ENCODE measurements around the gene GH1. TPM values are rescaled to one million over a fixed set of nuclear protein-coding genes. Genes with fewer than 3 reads are reported as not detected.
"Not testable (repeated sequence)": the region's sequence is repeated elsewhere in the genome, so short reads cannot be mapped to it uniquely, and the experiment has no call there.

The GH1 gene
- total and polyA plus RNA-seq, 2 donors (not counting 1 experiment from before 2014, with no cell fraction given), result 1.7 to 2.3 TPM

DNA sequence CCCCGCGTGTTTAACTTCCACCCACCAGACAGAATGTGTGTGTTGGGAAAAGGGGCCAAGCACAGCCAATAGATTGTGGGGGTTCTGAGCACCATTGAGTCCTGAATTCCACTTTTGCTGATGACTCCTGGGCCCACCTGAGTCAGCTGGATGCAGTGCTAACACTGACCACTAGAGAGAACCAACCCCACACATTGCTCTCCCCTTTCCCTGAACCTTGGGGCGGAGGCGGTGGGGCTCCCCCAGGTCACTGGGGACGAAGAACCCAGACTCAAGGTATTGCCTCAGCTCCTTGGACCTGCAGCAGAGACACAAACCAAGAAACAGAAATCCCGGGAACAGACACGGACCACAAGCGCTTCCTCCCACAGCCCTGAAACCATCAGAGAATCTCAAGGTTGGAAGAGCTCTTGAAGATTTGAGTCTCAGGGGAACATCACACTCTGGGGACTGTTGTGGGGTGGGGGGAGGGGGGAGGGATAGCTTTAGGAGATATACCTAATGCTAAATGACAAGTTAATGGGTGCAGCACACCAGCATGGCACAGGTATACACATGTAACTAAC is 44.5 kb downstream of the GH1 start:
- H3K9me3 ChIP-seq (ENCODE audit: control extremely low read depth in 1 of 3, control insufficient read depth in 2 of 3, insufficient read depth in 1 of 3, low read length in 2 of 3); CTCF ChIA-PET: not testable (repeated sequence)

DNA sequence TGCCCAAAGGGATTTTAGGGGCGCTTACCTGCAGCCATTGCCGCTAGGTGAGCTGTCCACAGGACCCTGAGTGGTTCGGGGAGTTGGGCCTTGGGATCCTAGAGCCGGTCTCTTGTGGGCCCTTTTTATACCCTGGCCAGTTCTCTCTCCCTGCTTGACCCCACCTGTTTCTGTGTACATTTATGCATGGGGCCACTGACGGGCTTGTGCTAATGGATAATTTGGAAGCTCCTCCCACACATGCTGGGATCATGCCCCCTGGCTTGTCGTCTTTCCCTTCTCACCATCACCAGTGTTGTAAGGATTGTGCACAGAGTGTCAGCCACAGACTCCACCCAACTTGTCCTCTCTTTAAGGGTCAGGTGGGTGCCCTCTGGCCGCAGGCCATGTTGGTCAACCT is 45.1 kb downstream of the GH1 start, which contains the start of gene CSH2:
CSH2 (minus strand) TSS at position 101 of the 400 bp plus-strand sequence; CDS start at position 38, 63 bp downstream.
- H3K9me3 ChIP-seq (ENCODE audit: control extremely low read depth in 1 of 3, control insufficient read depth in 2 of 3, insufficient read depth in 1 of 3, low read length in 2 of 3); H3K27ac Mint-ChIP-seq; H3K79me2 ChIP-seq (ENCODE audit: control insufficient read depth, insufficient read depth, low read length); H3K9me3 Mint-ChIP-seq (ENCODE audit: insufficient read depth); H3K4me1 Mint-ChIP-seq; H4K20me1 ChIP-seq (ENCODE audit: control insufficient read depth, insufficient read depth, low read length, poor library complexity, severe bottlenecking); H3K4me3 ChIP-seq (ENCODE audit: control extremely low read depth in 1 of 5, extremely low read depth in 1 of 5, insufficient read depth in 1 of 5, low read depth in 2 of 5, low read length in 4 of 5); POLR2A ChIA-PET; H3K4me3 Mint-ChIP-seq; H2AFZ ChIP-seq (ENCODE audit: insufficient read depth, low read depth, low read length, poor library complexity, severe bottlenecking); ATAC-seq (ENCODE audit: low read depth); intact Hi-C loops (cut with micrococcal nuclease); H3K27me3 Mint-ChIP-seq; H3K4me1 ChIP-seq (ENCODE audit: control insufficient read depth in 2 of 2, insufficient read depth in 2 of 2, low read length in 2 of 2); CTCF ChIA-PET; DNase-seq; H3K27me3 ChIP-seq (replicated peaks in 1 of 4; ENCODE audit: control extremely low read depth in 1 of 4, control insufficient read depth in 3 of 4, insufficient read depth in 4 of 4, low read length in 3 of 4); H3K9ac ChIP-seq (ENCODE audit: low read length); H3K4me2 ChIP-seq (replicated peaks; ENCODE audit: low read depth, low read length, poor library complexity, severe bottlenecking); H3K27ac ChIP-seq (ENCODE audit: low read length in 2 of 2); H3K36me3 ChIP-seq (replicated peaks in 1 of 2; ENCODE audit: control extremely low read depth in 1 of 2, control insufficient read depth in 1 of 2, extremely low read depth in 1 of 2, insufficient read depth in 2 of 2, low read length in 1 of 2): not testable (repeated sequence)
- WGBS (ENCODE audit: insufficient coverage), result no CpG with 5 or more reads among the region's 7 CpGs

More for the DNA sequence above, 44.5 kb downstream of the GH1 start:
- H3K27me3 ChIP-seq (replicated peaks in 1 of 4; ENCODE audit: control extremely low read depth in 1 of 4, control insufficient read depth in 3 of 4, insufficient read depth in 4 of 4, low read length in 3 of 4); H3K27me3 Mint-ChIP-seq; H2AFZ ChIP-seq (ENCODE audit: insufficient read depth, low read depth, low read length, poor library complexity, severe bottlenecking); intact Hi-C loops (cut with micrococcal nuclease); ATAC-seq (ENCODE audit: low read depth); H4K20me1 ChIP-seq (ENCODE audit: control insufficient read depth, insufficient read depth, low read length, poor library complexity, severe bottlenecking); POLR2A ChIA-PET; DNase-seq; H3K9me3 Mint-ChIP-seq (ENCODE audit: insufficient read depth); H3K4me1 ChIP-seq (ENCODE audit: control insufficient read depth in 2 of 2, insufficient read depth in 2 of 2, low read length in 2 of 2); H3K36me3 ChIP-seq (replicated peaks in 1 of 2; ENCODE audit: control extremely low read depth in 1 of 2, control insufficient read depth in 1 of 2, extremely low read depth in 1 of 2, insufficient read depth in 2 of 2, low read length in 1 of 2); H3K4me2 ChIP-seq (replicated peaks; ENCODE audit: low read depth, low read length, poor library complexity, severe bottlenecking); H3K27ac Mint-ChIP-seq; H3K27ac ChIP-seq (ENCODE audit: low read length in 2 of 2); H3K4me3 Mint-ChIP-seq; H3K9ac ChIP-seq (ENCODE audit: low read length); H3K79me2 ChIP-seq (ENCODE audit: control insufficient read depth, insufficient read depth, low read length); H3K4me3 ChIP-seq (ENCODE audit: control extremely low read depth in 1 of 5, extremely low read depth in 1 of 5, insufficient read depth in 1 of 5, low read depth in 2 of 5, low read length in 4 of 5): not testable (repeated sequence)
- peaks cover 10% of the 10 kb centered on the region for H3K4me1 Mint-ChIP-seq
- WGBS (ENCODE audit: insufficient coverage), result 65% methylated on average over 3 of the region's 8 CpGs

DNA sequence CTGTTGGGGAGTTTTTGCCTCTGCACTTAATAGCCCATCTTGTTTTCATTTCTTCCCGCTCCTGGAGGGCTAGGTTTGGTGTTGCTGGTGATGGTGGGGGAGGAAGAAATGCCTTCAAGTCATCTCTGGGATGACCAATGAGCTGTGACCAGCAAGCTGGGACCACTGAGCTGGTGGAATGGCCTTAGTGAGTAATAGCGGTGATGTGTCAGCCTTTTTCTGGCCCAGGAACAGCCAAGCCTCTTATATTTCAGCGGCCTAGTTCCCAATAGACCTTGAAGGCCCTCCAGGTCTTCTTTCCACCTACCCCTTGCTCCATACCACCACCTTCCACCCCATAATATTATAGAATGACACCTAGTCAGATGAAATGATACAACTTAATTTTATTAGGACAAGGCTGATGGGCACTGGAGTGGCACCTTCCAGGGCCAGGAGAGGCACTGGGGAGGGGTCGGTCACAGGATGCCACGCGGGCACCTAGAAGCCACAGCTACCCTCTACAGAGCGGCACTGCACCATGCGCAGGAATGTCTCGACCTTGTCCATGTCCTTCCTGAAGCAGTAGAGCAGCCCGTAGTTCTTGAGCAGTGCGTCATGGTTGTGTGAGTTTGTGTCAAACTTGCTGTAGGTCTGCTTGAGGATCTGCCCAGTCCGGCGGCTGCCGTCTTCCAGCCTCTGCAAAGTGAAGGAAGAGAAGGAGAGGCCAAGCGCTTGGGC is 46.8 kb downstream of the GH1 start:
- intact Hi-C loops (cut with micrococcal nuclease), result not testable (repeated sequence)

DNA sequence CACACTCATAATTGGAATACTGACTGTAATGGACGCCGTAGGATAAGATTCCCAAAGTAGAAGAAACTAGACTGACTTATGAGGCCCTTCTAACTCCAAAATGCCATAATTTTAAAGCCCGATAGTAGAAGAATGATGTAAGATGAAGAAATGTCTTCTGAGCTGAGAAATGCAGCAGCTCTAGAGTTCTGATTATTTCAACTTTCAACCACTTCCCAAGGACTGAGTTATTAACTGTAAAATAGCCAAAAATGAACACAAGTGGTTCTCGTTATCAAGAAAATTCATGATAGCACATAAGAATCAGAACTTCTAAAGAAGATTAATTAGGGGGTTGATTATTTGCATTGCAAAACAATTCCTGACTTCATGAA is 48.4 kb downstream of the GH1 start:
- H3K4me3 Mint-ChIP-seq; H3K9me3 Mint-ChIP-seq (ENCODE audit: insufficient read depth); DNase-seq; H3K9me3 ChIP-seq (ENCODE audit: control extremely low read depth in 1 of 3, control insufficient read depth in 2 of 3, insufficient read depth in 1 of 3, low read length in 2 of 3); H3K4me3 ChIP-seq (ENCODE audit: control extremely low read depth in 1 of 5, extremely low read depth in 1 of 5, insufficient read depth in 1 of 5, low read depth in 2 of 5, low read length in 4 of 5); H3K27ac Mint-ChIP-seq; H3K36me3 ChIP-seq (replicated peaks in 1 of 2; ENCODE audit: control extremely low read depth in 1 of 2, control insufficient read depth in 1 of 2, extremely low read depth in 1 of 2, insufficient read depth in 2 of 2, low read length in 1 of 2); ATAC-seq (ENCODE audit: low read depth); intact Hi-C loops (cut with micrococcal nuclease); H3K4me1 ChIP-seq (ENCODE audit: control insufficient read depth in 2 of 2, insufficient read depth in 2 of 2, low read length in 2 of 2); H3K4me2 ChIP-seq (replicated peaks; ENCODE audit: low read depth, low read length, poor library complexity, severe bottlenecking); H3K27me3 ChIP-seq (replicated peaks in 1 of 4; ENCODE audit: control extremely low read depth in 1 of 4, control insufficient read depth in 3 of 4, insufficient read depth in 4 of 4, low read length in 3 of 4); H3K27ac ChIP-seq (ENCODE audit: low read length in 2 of 2); POLR2A ChIA-PET; H3K9ac ChIP-seq (ENCODE audit: low read length); H3K79me2 ChIP-seq (ENCODE audit: control insufficient read depth, insufficient read depth, low read length); H3K27me3 Mint-ChIP-seq; H4K20me1 ChIP-seq (ENCODE audit: control insufficient read depth, insufficient read depth, low read length, poor library complexity, severe bottlenecking); H2AFZ ChIP-seq (ENCODE audit: insufficient read depth, low read depth, low read length, poor library complexity, severe bottlenecking); H3K4me1 Mint-ChIP-seq: not testable (repeated sequence)
- WGBS (ENCODE audit: insufficient coverage), result no CpG with 5 or more reads among the region's 4 CpGs
- CTCF ChIA-PET, result interaction anchor here (1.0 kb wide), 1 partner anchor 21 kb away, joined by 3 read pairs; no protein-coding TSS in a partner anchor

More for the DNA sequence above, 46.8 kb downstream of the GH1 start:
- H3K4me2 ChIP-seq (replicated peaks; ENCODE audit: low read depth, low read length, poor library complexity, severe bottlenecking); POLR2A ChIA-PET; H3K4me1 Mint-ChIP-seq; DNase-seq; H4K20me1 ChIP-seq (ENCODE audit: control insufficient read depth, insufficient read depth, low read length, poor library complexity, severe bottlenecking); H3K27ac ChIP-seq (ENCODE audit: low read length in 2 of 2); H3K4me3 Mint-ChIP-seq; H3K9ac ChIP-seq (ENCODE audit: low read length); H3K4me3 ChIP-seq (ENCODE audit: control extremely low read depth in 1 of 5, extremely low read depth in 1 of 5, insufficient read depth in 1 of 5, low read depth in 2 of 5, low read length in 4 of 5); H3K9me3 ChIP-seq (ENCODE audit: control extremely low read depth in 1 of 3, control insufficient read depth in 2 of 3, insufficient read depth in 1 of 3, low read length in 2 of 3); ATAC-seq (ENCODE audit: low read depth); H3K36me3 ChIP-seq (replicated peaks in 1 of 2; ENCODE audit: control extremely low read depth in 1 of 2, control insufficient read depth in 1 of 2, extremely low read depth in 1 of 2, insufficient read depth in 2 of 2, low read length in 1 of 2); H3K9me3 Mint-ChIP-seq (ENCODE audit: insufficient read depth); H2AFZ ChIP-seq (ENCODE audit: insufficient read depth, low read depth, low read length, poor library complexity, severe bottlenecking); H3K79me2 ChIP-seq (ENCODE audit: control insufficient read depth, insufficient read depth, low read length); H3K27ac Mint-ChIP-seq; CTCF ChIA-PET; H3K27me3 ChIP-seq (replicated peaks in 1 of 4; ENCODE audit: control extremely low read depth in 1 of 4, control insufficient read depth in 3 of 4, insufficient read depth in 4 of 4, low read length in 3 of 4); H3K27me3 Mint-ChIP-seq; H3K4me1 ChIP-seq (ENCODE audit: control insufficient read depth in 2 of 2, insufficient read depth in 2 of 2, low read length in 2 of 2): not testable (repeated sequence)
- 100% methylated on average over 1 of the region's 15 CpGs for WGBS (ENCODE audit: insufficient coverage)
